CD4-positive, alpha-beta T cell treated with Interleukin-2 at 100 ng/mL for 4 hours (primary cell): ENCODE measurements around the gene ZNF579.

ENCODE experiments used
- DNase-seq: peaks from one replicate; pipeline ENCODE4 v3.0.0-alpha.2; 2020; ENCODE audit warnings: low spot score

The ZNF579 gene

GRCh38 chr19:55567708-55568328 is 12.8 kb downstream of the ZNF579 start:
- no peak for DNase-seq

GRCh38 chr19:55566823-55567222 is 13.8 kb downstream of the ZNF579 start:
- no peak for DNase-seq

GRCh38 chr19:55563261-55563690 is 17.4 kb downstream of the ZNF579 start:
- DNase-seq, result no peak

- DNase-seq, result no peak
These were observed 21.0 kb downstream of the ZNF579 start for GRCh38 chr19:55559684-55560083.

GRCh38 chr19:55554741-55555152 is 25.9 kb downstream of the ZNF579 start:
- DNase-seq, result no peak

GRCh38 chr19:55554302-55554701 is 26.3 kb downstream of the ZNF579 start:
- DNase-seq, result no peak

GRCh38 chr19:55553217-55554182 is 27.1 kb downstream of the ZNF579 start:
- no peak for DNase-seq

GRCh38 chr19:55552620-55553019 is 28.0 kb downstream of the ZNF579 start:
- DNase-seq, result no peak

GRCh38 chr19:55552206-55552605 is 28.4 kb downstream of the ZNF579 start:
- no peak for DNase-seq

- no peak for DNase-seq
These were observed 30.4 kb downstream of the ZNF579 start for GRCh38 chr19:55550321-55550650.

- no peak for DNase-seq
These were observed 30.9 kb downstream of the ZNF579 start for GRCh38 chr19:55549500-55550320.

GRCh38 chr19:55546822-55547614 is 33.6 kb downstream of the ZNF579 start:
- DNase-seq, result no peak

- DNase-seq, result no peak
These were observed 34.6 kb downstream of the ZNF579 start for GRCh38 chr19:55546011-55546410.

GRCh38 chr19:55545443-55545842 is 35.2 kb downstream of the ZNF579 start, which contains the start of gene SBK3:
Gene SBK3, minus strand, starts transcription at chr19:55545543. Its CDS starts 0 bp downstream, at chr19:55545543.
- no peak for DNase-seq

GRCh38 chr19:55544776-55545439 is 35.7 kb downstream of the ZNF579 start:
- DNase-seq, result no peak

GRCh38 chr19:55544014-55544413 is 36.6 kb downstream of the ZNF579 start:
- no peak for DNase-seq

- no peak for DNase-seq
These were observed 37.1 kb downstream of the ZNF579 start for GRCh38 chr19:55543567-55543966.

- no peak for DNase-seq
These were observed 38.3 kb downstream of the ZNF579 start for GRCh38 chr19:55542292-55542855.

- DNase-seq, result no peak
These were observed 39.6 kb downstream of the ZNF579 start for GRCh38 chr19:55541091-55541490.

- DNase-seq, result no peak
These were observed 40.0 kb downstream of the ZNF579 start for GRCh38 chr19:55540619-55541018.
